Raji (cell line): ENCODE results near the gene CCL7.

Experiments used
- POLR2A ChIP-seq: IDR thresholded peaks from 2 replicates; pipeline ENCODE4 v1.6.1; 2011; ENCODE audit warnings: low read depth, low read length, control low read depth; ENCODE audit not compliant: insufficient read depth

Gene CCL7

GRCh38 chr17:34255381-34255732, 14.7 kb upstream of the CCL7 start:
- TF ChIP-seq POLR2A = no peak

GRCh38 chr17:34255841-34256240, 14.2 kb upstream of the CCL7 start:
- no peak for TF ChIP-seq POLR2A

GRCh38 chr17:34257299-34257985, 12.6 kb upstream of the CCL7 start:
- TF ChIP-seq POLR2A = no peak

- TF ChIP-seq POLR2A = no peak
Measured at GRCh38 chr17:34257986-34258326, 12.1 kb upstream of the CCL7 start.

GRCh38 chr17:34259146-34259545, 10.9 kb upstream of the CCL7 start:
- no peak for TF ChIP-seq POLR2A

GRCh38 chr17:34260861-34261260, 9.2 kb upstream of the CCL7 start:
- no peak for TF ChIP-seq POLR2A

GRCh38 chr17:34261568-34262337, 8.3 kb upstream of the CCL7 start:
- TF ChIP-seq POLR2A = no peak

GRCh38 chr17:34265711-34266110, 4.3 kb upstream of the CCL7 start:
- TF ChIP-seq POLR2A = no peak

GRCh38 chr17:34275881-34276280, 5.9 kb downstream of the CCL7 start:
- TF ChIP-seq POLR2A = no peak

GRCh38 chr17:34276826-34277225, 6.8 kb downstream of the CCL7 start:
- TF ChIP-seq POLR2A = no peak

GRCh38 chr17:34283571-34283970, 13.6 kb downstream of the CCL7 start:
- TF ChIP-seq POLR2A = no peak

- no peak for TF ChIP-seq POLR2A
Measured at GRCh38 chr17:34285286-34285792, 15.3 kb downstream of the CCL7 start, which contains the start of gene CCL11. Gene CCL11, plus strand, starts transcription at chr17:34285742. Its CDS starts 67 bp downstream, at chr17:34285809.

GRCh38 chr17:34287875-34288274, 17.9 kb downstream of the CCL7 start:
- no peak for TF ChIP-seq POLR2A

GRCh38 chr17:34290586-34290985, 20.6 kb downstream of the CCL7 start:
- no peak for TF ChIP-seq POLR2A

- TF ChIP-seq POLR2A = no peak
Measured at GRCh38 chr17:34291721-34292348, 21.8 kb downstream of the CCL7 start.

GRCh38 chr17:34299027-34299426, 29.0 kb downstream of the CCL7 start:
- TF ChIP-seq POLR2A = no peak
